ENCODE data around the gene ANKRD34A.

ANKRD34A gene

DNA sequence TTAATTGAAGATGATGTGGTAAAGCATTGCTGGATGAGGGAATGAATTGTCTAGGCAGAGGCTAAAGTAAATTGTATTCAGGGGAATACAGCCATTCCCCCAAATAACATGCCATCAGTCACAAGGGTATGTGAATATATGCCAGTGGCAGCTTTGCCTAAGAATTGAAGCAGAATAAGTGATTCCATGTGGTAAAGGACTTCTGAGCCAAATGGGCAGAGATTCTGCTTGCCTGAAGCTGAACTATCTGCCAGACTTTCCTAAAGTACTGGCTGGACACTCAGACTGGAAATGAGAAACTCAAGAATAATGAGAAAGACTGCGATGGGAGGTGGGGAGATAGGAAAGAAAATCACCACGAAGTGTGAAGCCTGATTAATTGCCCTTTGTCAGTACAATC lies 8.9 kb downstream of the ANKRD34A start:
- TF ChIP-seq, protein P1, sequence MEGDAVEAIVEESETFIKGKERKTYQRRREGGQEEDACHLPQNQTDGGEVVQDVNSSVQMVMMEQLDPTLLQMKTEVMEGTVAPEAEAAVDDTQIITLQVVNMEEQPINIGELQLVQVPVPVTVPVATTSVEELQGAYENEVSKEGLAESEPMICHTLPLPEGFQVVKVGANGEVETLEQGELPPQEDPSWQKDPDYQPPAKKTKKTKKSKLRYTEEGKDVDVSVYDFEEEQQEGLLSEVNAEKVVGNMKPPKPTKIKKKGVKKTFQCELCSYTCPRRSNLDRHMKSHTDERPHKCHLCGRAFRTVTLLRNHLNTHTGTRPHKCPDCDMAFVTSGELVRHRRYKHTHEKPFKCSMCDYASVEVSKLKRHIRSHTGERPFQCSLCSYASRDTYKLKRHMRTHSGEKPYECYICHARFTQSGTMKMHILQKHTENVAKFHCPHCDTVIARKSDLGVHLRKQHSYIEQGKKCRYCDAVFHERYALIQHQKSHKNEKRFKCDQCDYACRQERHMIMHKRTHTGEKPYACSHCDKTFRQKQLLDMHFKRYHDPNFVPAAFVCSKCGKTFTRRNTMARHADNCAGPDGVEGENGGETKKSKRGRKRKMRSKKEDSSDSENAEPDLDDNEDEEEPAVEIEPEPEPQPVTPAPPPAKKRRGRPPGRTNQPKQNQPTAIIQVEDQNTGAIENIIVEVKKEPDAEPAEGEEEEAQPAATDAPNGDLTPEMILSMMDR (IDR thresholded peaks at IDR 0.05) = no peak

DNA sequence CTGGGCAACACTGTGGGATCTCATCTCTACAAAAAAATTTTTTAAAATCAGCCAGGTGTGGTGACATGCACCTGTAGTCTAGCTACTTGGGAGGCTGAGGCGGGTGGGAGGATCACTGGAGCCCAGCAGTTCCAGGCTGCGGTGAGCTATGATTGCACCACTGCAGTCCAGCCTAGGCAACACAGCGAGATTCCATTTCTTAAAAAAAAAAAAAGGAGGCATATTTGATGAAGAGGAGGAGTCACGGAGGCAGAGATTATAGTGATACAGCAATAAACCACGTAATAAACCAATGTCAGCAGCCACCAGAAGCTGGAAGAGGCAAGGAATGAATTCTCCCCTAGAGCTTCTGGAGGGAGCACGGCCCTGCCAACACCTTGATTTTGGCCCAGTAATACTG lies 10.5 kb downstream of the ANKRD34A start:
- TF ChIP-seq, protein P1 (IDR thresholded peaks at IDR 0.05) = no peak

DNA sequence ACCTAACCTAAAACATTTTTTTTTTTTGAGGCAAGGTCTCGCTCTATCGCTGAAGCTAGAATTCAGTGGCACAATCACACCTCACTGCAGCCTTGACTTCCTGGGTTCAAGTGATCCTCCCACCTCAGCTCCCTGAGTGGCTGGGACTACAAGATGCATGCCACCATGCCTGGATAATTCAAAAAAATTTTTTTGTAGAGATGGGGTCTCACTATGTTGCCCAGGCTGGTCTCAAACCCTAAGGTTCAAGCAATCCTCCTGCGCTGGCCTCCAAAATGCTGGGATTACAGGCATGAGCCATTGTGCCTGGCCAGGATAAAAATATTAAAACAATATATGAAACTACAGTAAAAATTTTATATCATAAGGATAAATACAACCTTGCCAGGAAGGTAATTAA lies 11.5 kb downstream of the ANKRD34A start:
- TF ChIP-seq, protein P1 (IDR thresholded peaks at IDR 0.05) = no peak

DNA sequence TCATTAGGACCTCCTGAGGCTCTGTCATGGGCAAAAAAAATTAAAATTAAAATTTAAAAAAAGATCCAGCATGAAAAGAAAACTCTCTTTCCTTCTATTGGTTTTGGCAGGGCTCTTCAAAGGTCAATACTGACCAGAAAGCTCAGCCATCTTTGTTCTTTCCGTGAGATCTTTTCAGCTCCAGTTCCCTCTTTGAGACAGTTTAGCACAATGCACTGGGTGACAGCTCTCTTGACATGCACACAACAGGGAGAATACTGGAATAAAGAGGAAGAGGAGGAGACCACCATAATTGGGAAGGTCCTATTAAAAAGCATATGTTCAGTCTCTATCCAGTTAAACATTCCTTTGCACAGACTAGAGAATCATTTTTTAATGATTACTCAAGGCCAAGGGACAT lies 12.8 kb downstream of the ANKRD34A start:
- TF ChIP-seq, protein P1 (IDR thresholded peaks at IDR 0.05) = no peak

DNA sequence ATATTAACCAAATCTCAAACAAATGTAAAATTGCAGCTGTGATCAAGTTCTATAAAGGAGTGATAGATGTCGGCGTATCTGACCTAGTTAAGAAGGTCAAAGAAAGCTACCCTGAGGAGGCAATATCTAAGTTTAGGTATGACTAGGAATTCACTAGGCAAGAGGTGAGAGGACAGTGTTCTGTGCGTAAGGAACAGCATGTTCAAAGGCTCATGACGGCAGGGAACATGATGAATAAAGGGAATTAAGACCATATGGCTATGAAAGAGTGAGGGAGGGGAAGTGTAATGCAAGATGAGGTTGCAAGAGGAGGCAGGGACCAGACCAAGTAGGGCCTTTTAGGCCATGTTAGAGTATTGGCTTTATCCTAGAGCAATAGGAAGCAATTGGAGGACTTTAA lies 15.2 kb downstream of the ANKRD34A start:
- TF ChIP-seq, protein P1 (IDR thresholded peaks at IDR 0.05) = no peak

DNA sequence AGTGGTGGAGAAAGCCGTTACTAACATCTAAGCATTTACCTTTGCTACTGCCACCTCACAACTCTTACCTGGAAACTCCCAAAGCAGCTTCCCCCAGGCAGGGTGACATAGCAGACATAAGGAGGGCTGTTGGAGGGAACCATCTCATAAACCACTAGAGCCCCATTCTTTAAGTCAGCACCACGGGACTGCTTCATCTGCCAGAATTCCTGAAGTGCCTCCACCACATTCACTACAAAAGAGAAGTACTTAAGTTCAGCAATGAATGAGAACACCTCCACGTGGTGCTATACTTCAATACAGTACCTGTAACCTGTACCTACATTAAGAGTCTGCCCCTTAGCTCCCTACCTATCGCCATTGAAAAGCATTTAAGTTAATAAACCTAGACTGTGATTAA lies 16.8 kb downstream of the ANKRD34A start:
- TF ChIP-seq, protein P1 (IDR thresholded peaks at IDR 0.05) = no peak

DNA sequence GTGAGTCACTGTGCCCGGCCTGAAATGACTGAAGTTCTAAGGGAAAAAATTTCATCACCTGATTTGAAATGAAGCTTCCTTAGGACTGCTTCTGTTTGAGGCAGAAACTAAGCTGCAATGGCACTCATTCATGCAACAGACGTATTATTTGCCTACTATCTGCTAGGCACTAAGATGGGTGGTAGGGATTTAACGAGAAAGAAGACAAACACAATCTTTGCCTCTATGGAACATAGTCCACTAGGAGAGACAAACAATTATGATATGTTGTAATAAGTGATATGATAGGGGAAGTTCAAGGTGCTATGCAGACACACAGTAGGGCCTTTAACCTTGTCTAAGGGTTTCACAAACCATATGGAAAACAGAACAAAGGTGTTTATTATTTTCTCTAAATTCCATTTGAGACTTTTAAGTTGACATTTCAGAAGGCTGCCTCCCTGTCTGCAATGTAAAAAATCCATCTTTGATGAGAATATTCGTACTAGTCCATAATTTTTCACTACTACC lies 17.8 kb downstream of the ANKRD34A start:
- TF ChIP-seq, protein P1 (IDR thresholded peaks at IDR 0.05) = no peak

DNA sequence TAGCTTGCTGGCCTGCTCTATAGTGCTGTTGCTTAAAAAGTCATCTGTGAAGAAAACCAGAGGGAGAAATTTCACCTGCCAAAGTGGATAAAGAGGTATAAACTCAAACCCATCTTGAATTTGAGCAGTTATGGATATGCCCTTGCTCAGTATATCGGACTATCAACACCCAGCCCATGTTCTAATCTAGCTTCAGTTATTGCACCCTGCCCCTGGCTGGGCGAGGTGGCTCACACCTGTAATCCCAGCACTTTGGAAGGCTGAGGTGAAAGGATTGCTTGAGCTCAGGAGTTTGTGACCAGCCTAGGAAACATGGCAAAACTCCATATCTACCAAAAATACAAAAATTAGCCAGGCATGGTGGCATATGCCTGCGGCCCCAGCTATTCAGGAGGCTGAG lies 19.8 kb downstream of the ANKRD34A start:
- TF ChIP-seq, protein P1 (IDR thresholded peaks at IDR 0.05) = no peak
